Globus pallidus (tissue), 1 donor: ENCODE results near the gene MRPS25.
"Not testable (repeated sequence)": the region's sequence is repeated elsewhere in the genome, so short reads cannot be mapped to it uniquely, and the experiment has no call there.

Experiments
- DNase-seq: peaks from one replicate; pipeline ENCODE4 v3.0.0-alpha.2; 2015; ENCODE audit warnings: low spot score

Gene MRPS25

GRCh38 chr3:15043408-15044171, 21.5 kb downstream of the MRPS25 start:
- no peak for DNase-seq

GRCh38 chr3:15042936-15043335, 22.2 kb downstream of the MRPS25 start:
- DNase-seq: no peak

GRCh38 chr3:15041950-15042349, 23.2 kb downstream of the MRPS25 start:
- DNase-seq: no peak

- no peak for DNase-seq
Measured at GRCh38 chr3:15040844-15041243, 24.3 kb downstream of the MRPS25 start.

- no peak for DNase-seq
Measured at GRCh38 chr3:15038306-15038705, 26.8 kb downstream of the MRPS25 start.

- no peak for DNase-seq
Measured at GRCh38 chr3:15033103-15033502, 32.0 kb downstream of the MRPS25 start.

GRCh38 chr3:15032650-15033049, 32.5 kb downstream of the MRPS25 start:
- DNase-seq: no peak

- DNase-seq: no peak
Measured at GRCh38 chr3:15029625-15030024, 35.5 kb downstream of the MRPS25 start.

- DNase-seq: no peak
Measured at GRCh38 chr3:15023719-15024118, 41.4 kb downstream of the MRPS25 start.

GRCh38 chr3:15023249-15023648, 41.9 kb downstream of the MRPS25 start:
- no peak for DNase-seq

- no peak for DNase-seq
Measured at GRCh38 chr3:15017191-15017590, 47.9 kb downstream of the MRPS25 start.

GRCh38 chr3:15015456-15015855, 49.7 kb downstream of the MRPS25 start:
- no peak for DNase-seq

GRCh38 chr3:15014606-15015328, 50.3 kb downstream of the MRPS25 start:
- no peak for DNase-seq

GRCh38 chr3:15011174-15011573, 53.9 kb downstream of the MRPS25 start:
- DNase-seq: no peak

- no peak for DNase-seq
Measured at GRCh38 chr3:15010664-15011063, 54.5 kb downstream of the MRPS25 start.

- DNase-seq: no peak
Measured at GRCh38 chr3:15009167-15009566, 55.9 kb downstream of the MRPS25 start.

GRCh38 chr3:15007681-15008141, 57.4 kb downstream of the MRPS25 start:
- DNase-seq: no peak

GRCh38 chr3:14999182-14999581, 65.9 kb downstream of the MRPS25 start:
- DNase-seq: not testable (repeated sequence)
